Cerebellar nuclear complex (tissue), 1 donor: ENCODE measurements around the gene IPCEF1.

Source experiments
- DNase-seq, 2 experiments: peaks; one replicate each; lab custom pipeline; 2025; lab: John Stamatoyannopoulos, UW

Gene IPCEF1

DNA sequence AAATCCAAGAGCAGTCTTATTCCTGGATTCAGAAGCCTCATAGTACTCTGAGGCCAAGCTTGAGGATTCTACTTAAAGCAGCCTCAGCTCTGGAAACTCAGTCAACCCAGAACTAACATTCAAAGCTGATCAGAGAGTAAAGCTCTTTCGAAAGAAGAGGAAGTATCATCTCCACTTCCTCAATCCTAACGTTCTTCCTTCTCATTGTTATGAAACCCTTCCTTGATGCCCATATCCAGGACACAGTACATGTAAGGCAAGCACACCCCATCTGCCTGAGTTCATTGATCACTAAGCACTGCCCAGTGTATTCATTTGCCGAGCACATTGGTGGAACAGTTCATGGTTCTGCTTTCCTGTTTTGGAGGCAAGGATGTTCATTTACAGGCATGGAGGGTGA, at the start of gene IPCEF1:
Gene IPCEF1, minus strand, starts transcription at position 114 of the 400 bp plus-strand sequence. CDS start 90,856 bp downstream, outside the sequence.
- no peak for DNase-seq

DNA sequence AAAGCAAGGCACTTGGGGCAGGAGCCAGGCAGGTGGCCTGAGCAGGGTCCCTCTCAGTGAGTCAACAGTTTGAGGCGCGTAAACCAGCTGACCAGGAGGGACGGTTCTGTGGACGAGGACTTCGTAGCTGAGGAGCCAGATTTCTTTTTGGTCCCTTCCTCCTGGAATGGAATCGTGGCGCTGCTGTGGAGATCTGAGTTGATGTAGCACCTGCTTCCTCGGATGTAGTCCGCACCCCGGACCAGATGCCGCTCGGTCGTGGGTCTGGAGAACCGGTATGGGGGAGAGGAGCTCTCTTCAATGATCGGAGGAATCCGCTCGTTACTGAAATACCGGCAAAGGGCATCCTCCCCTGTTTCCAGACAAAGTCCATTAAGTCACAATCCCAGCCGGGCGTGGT, 49.7 kb upstream of the IPCEF1 start:
- no peak for DNase-seq

- DNase-seq, result no peak
These were observed 48.3 kb upstream of the IPCEF1 start for GRCh38 chr6:154404791-154405400.

DNA sequence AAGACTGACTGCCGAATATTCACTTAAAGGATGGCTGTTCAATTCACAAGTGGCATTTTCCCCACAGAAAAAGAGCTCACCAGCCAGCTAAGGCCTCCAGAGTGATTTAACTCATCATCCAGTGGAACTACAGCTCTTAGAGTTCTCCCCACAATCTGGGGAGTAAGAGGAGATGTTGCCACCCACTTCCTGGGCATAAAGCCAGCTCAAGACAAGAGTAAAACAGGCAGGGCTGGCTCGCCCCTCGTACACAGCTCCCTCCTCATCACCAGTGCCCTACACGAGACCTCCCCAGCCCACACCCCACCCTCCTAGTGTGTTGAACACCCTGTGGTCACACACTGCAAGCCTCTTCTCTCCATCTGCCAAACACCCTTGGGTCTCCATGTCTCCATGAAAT, 47.2 kb upstream of the IPCEF1 start:
- no peak for DNase-seq

DNA sequence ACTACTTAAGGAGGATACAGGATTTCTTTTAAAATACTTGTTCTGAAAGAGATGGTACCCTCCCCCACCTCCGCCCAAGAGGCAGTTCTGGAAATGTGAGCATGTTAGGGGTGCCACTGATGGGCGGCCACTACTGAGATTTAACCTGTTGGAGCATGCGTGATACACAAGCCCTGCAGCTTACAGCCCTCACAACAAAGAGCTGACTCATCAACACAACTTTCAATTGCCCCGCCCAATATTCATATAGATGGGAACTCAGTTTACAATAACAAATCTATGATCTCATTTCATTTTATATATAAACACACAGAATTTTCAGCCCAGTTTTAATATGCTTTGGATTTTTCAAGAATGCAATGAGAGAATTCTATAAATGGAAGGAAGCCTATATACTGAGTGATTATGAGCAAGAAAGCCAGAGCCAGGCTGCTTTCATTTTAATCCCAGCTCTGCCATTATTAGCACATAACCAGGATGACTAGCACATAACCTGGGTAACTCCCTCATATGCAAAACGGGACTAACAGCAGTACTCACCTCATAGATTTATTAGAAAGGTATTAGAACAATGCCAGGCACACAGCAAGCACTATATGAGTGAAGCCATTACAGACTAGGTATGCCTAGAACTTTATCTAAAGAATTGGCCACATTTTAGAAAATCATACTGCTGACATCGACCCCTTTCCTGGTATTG, 45.6 kb upstream of the IPCEF1 start:
- DNase-seq, result no peak

DNA sequence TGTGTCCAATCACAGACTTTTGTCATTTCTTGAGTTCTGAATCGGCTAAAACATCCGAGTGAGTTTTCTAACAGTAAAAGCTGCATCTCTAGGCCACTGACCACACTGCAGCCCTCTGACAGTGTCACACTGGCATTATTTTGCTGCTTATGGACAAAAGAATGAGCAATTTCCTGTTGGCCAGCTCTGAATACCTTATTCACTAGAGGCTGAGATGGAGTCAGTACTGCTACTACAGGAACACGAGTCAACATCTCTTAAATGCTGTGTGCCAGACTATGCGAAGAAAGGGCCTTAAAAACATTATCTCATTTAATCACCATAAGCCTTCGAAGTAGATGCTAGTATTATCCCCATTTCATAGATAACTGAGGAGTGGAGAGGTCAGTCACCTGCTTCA, 42.5 kb upstream of the IPCEF1 start:
- no peak for DNase-seq

- no peak for DNase-seq
These were observed 41.0 kb upstream of the IPCEF1 start for GRCh38 chr6:154397491-154398195.

DNA sequence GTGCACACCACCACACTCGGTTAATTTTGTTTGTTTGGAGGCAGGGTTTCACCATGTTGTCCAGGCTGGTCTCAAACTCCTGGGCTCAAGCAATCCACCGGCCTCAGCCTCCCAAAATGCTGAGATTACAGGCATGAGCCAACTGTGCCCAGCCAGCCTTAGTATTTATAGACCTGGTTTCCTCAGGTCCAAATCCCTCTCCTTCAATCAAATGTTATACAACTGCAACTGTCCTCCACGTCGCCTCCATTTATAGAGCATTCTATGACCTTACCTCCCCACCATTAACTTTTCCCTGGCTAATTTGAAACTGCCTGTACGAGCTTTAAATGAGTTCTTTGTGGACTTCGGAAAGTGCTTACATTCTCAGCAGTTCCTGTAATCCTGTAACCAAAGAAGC, 39.3 kb upstream of the IPCEF1 start:
- DNase-seq, result no peak

DNA sequence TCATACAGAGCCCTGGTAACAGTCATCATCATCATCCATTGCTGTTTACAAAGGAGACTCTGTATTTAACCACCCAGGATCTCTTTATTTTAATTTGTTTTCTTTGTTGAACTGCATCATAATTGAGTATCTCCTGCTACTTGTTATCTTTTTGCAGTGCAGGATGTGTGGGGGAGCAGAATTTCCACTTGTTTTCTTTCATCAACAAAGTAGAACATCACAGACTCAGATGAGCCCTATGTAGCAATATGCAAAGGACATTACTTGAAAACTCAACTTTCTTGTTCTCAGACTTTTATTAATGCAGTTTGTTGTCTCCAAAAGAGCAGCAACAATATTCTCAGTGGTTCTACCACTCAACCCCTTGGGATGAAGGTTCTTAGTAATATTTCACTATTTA, 38.7 kb upstream of the IPCEF1 start:
- no peak for DNase-seq

DNA sequence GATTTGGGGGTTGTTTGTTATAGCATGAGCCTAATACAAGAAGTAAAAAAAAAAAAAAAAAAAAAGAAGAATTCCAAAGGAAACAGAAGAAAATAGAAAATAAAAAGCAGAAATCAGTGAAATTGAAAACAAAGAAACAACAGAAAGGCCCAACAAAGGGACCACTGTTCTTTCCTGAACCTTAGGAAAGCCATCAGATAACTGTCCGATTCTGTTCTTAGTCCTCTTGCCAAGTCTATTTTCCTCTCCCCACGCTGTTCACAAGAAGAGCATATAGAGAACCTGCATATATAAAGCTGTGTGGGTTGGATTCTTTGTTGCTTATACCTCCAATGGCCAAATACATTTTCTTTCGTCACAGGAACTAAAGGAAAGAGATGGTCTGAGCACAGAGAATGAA, 38.0 kb upstream of the IPCEF1 start:
- DNase-seq, result no peak

GRCh38 chr6:154390034-154390433, 33.4 kb upstream of the IPCEF1 start:
- DNase-seq, result no peak

GRCh38 chr6:154388803-154389202, 32.2 kb upstream of the IPCEF1 start:
- no peak for DNase-seq

DNA sequence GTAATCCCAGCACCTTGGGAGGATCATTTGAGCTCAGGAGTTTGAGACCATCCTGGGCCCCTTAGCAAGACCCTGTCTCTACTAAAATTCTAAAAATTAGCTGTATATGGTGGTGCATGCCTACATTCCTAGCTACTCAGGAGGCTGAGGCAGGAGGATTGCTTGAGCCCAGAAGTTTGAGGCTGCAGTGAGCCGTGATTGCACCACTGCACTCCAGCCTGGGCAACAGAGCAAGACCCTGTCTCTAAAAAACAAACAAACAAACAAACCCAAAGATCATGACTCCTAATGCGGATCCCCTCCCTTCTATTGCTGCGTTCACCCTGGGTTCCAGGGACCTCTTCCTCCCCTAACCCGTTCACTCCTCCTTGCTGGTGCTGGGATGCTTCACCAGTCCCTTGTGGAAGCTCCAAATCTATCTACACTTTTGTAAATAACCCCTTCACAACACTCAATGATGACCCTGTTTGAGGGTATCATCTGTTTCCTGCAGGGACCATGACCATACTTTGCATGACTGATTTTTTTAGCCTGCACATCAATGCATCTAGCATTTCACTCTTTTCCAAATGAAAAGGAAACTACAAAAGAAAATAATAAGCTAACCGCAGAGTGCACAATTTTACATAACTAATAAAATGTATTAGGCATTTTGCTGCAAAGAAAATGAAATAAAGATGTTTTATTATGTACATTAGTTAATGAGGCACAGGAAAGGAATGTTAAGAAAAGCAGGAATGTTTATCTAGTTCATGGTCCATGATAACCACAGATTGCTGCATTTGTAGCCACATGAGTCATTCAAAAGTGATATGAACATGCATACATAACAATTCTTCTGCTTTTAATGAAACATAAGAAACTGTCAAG, 30.5 kb upstream of the IPCEF1 start:
- DNase-seq, result no peak

DNA sequence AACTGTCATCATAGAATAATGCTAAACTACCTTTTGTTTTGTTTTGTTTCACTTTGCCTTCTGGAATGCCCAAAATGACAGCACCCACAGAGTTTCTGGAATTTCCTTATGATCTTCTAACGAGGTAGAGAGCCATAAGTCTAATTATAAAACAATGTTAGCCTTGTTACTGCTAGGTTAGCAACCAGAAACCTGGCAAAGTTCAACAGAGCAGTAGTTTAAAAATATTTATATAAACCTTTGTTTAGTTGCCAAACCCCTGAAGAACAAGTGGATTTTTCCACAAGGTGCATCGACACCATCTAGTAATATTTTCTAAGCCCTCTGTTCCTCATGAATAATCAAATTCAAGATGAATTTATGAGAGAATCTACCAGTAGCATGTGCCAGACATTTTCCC, 27.6 kb upstream of the IPCEF1 start:
- no peak for DNase-seq

DNA sequence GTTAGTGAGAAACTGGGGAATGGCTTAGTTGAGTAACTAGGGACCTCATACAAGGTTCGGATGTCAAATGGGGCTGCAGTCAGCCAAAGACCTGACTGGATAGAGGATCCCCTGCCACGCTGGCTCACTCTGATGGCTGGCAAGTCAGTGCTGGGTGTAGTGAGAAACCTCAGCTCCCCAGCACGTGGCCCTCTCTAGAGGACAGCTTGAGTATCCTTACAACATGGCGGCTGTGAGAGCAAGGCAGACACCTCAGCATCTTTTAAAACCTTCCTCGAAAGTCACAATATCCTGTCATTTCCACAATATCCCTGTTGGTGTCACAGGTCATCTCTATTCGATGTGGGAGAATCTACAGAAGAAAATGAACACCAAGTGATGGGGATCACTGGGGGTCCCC, 26.7 kb upstream of the IPCEF1 start:
- no peak for DNase-seq

- DNase-seq, result no peak
These were observed 26.1 kb upstream of the IPCEF1 start for GRCh38 chr6:154382740-154383139.

GRCh38 chr6:154381548-154381947, 24.9 kb upstream of the IPCEF1 start:
- no peak for DNase-seq

GRCh38 chr6:154380741-154381140, 24.1 kb upstream of the IPCEF1 start:
- DNase-seq, result no peak

GRCh38 chr6:154379585-154379984, 23.0 kb upstream of the IPCEF1 start:
- no peak for DNase-seq

GRCh38 chr6:154378518-154378917, 21.9 kb upstream of the IPCEF1 start:
- no peak for DNase-seq

DNA sequence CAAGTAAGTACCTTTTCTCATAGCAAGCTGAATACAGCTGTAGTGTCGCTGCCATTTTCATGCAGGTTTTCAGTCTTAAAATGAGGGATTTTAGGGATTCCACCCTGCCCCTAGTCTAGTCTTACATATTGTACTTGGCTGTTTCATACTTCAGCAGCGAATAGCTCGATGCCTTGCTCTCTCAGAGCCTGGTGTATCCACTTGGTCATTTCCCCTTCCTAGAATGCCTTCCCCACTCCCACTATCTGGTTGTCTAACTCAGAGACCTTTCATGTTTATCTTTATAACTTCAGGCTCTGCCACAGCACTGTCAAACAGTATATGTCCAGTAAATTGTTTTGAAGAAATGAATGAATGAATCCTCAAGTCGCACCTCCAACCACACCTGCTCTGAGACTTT, 21.1 kb upstream of the IPCEF1 start:
- no peak for DNase-seq

- DNase-seq, result no peak
These were observed 17.4 kb upstream of the IPCEF1 start for GRCh38 chr6:154373971-154374370.
